ENCODE data around the gene RNF38.
"Not testable (repeated sequence)": the region's sequence is repeated elsewhere in the genome, so short reads cannot be mapped to it uniquely, and the experiment has no call there.

Gene RNF38

GRCh38 chr9:36314740-36315139 is 85.3 kb downstream of the RNF38 start:
- Histone ChIP-seq H3K4me1 (ENCODE audit: control insufficient read depth, low read length) (no peaks in the 10 kb centered on the region), H3K9me2 (replicated peaks; ENCODE audit: control insufficient read depth, low read length) (no peaks in the 10 kb centered on the region), H3K27me3 (ENCODE audit: control insufficient read depth, low read length) (peaks cover 18% of the 10 kb centered on the region), H4K20me1 (ENCODE audit: control insufficient read depth, insufficient read depth, low read depth, low read length) (no peaks in the 10 kb centered on the region), H3F3A (ENCODE audit: control insufficient read depth, insufficient read depth) (no peaks in the 10 kb centered on the region), H3K4me2 (ENCODE audit: low read length) (no peak overlapping the region), H3K9me3 (ENCODE audit: control insufficient read depth, insufficient read depth, low read length) (no peaks in the 10 kb centered on the region), H3K4me3 (ENCODE audit: low read length) (no peak overlapping the region), H3K27ac (ENCODE audit: low read depth, low read length) (no peak overlapping the region), H3K79me2 (ENCODE audit: control insufficient read depth, low read length) (no peaks in the 10 kb centered on the region), H3K36me3 (ENCODE audit: control insufficient read depth, low read length) (no peaks in the 10 kb centered on the region)
- TF ChIP-seq CTCF (IDR thresholded peaks at IDR 0.05; ENCODE audit: low read depth, low read length, poor library complexity, severe bottlenecking): no peak
- no peak for TF ChIP-seq EZH2phosphoT487 (IDR thresholded peaks at IDR 0.05; ENCODE audit: borderline replicate concordance, low read length)

DNA sequence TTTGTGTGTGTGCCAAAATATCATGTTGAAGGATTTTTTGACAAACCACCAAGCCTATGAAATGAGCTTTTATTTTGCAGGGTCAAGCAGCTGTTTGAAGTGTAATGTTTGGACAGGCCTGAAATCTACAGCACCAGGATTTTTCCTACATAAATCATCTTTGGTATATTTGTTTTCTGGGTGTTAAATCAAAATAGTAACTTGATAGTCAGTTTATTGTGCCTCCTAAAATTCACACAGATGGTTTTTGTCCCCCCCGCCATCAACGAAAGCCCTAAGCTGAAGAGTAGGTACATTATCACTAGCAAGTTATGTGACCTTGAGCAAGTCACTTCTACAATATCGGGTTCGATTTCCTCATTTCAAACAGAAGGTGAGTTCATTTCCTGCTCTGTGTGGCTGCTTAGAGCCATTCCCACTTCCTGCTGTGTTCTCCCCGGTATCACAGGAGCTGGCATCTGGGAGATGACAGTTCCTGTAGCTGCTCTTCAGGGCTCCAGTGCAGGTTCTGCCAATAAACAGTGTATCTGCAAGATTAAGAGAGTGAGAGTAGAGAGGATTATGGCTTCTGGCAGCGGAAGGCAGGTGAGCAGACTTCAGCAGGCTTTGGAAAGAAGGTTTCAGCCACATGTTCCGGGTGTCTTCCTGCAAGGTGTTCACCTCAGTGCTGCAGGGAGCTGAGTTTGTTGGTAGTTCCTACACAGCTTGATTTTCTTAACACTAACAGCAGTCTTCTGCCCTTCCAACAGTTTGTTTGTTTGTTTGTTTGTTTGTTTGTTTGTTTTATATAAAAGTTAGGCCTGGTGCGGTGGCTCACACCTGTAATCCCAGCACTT is 93.4 kb downstream of the RNF38 start:
- Histone ChIP-seq H3K9me3 (ENCODE audit: control insufficient read depth, insufficient read depth, low read length) (no peaks in the 10 kb centered on the region), H3K27ac (ENCODE audit: low read depth, low read length) (no peak overlapping the region), H3K79me2 (ENCODE audit: control insufficient read depth, low read length) (no peaks in the 10 kb centered on the region), H3K36me3 (ENCODE audit: control insufficient read depth, low read length) (no peaks in the 10 kb centered on the region), H3K9me2 (replicated peaks; ENCODE audit: control insufficient read depth, low read length) (no peaks in the 10 kb centered on the region), H3F3A (ENCODE audit: control insufficient read depth, insufficient read depth) (no peaks in the 10 kb centered on the region), H3K4me2 (ENCODE audit: low read length) (no peak overlapping the region), H3K4me3 (ENCODE audit: low read length) (no peak overlapping the region), H3K4me1 (ENCODE audit: control insufficient read depth, low read length) (no peaks in the 10 kb centered on the region), H4K20me1 (ENCODE audit: control insufficient read depth, insufficient read depth, low read depth, low read length) (no peaks in the 10 kb centered on the region), H3K27me3 (ENCODE audit: control insufficient read depth, low read length) (no peaks in the 10 kb centered on the region)
- no peak for TF ChIP-seq EZH2phosphoT487 (IDR thresholded peaks at IDR 0.05; ENCODE audit: borderline replicate concordance, low read length)
- no peak for TF ChIP-seq CTCF (IDR thresholded peaks at IDR 0.05; ENCODE audit: low read depth, low read length, poor library complexity, severe bottlenecking)

DNA sequence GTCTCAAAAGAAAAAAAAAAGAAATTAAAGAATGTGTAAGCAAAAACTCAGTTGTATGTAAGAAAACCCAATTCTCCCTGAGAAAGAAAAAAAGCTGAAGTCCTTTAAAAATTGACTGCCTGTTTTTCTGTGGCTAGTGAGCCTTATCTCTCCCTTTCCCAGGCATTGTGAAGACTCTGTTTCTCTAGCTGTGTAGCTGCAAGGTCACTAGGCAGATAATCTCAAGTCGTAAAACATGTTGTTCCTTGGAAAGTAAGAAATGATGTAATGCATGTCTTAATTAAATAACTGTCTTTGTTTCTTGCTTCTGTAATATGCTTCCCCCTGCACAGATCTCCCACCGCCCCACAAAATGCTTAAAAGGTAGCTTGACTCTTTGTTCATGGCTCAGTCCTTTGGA is 95.7 kb downstream of the RNF38 start:
- H3K9me2 ChIP-seq (replicated peaks; ENCODE audit: control insufficient read depth, low read length): not testable (repeated sequence)

GRCh38 chr9:36301227-36301626 is 98.8 kb downstream of the RNF38 start:
- no peak overlapping the region for H3K4me2 ChIP-seq (ENCODE audit: low read length)
- no peak overlapping the region for H3K27ac ChIP-seq (ENCODE audit: low read depth, low read length)
- H4K20me1 ChIP-seq (ENCODE audit: control insufficient read depth, insufficient read depth, low read depth, low read length): no peaks in the 10 kb centered on the region
- H3F3A ChIP-seq (ENCODE audit: control insufficient read depth, insufficient read depth): no peaks in the 10 kb centered on the region
- H3K9me3 ChIP-seq (ENCODE audit: control insufficient read depth, insufficient read depth, low read length): no peaks in the 10 kb centered on the region
- no peaks in the 10 kb centered on the region for H3K36me3 ChIP-seq (ENCODE audit: control insufficient read depth, low read length)
- H3K4me1 ChIP-seq (ENCODE audit: control insufficient read depth, low read length): no peaks in the 10 kb centered on the region
- H3K79me2 ChIP-seq (ENCODE audit: control insufficient read depth, low read length): no peaks in the 10 kb centered on the region
- no peaks in the 10 kb centered on the region for H3K27me3 ChIP-seq (ENCODE audit: control insufficient read depth, low read length)
- H3K9me2 ChIP-seq (replicated peaks; ENCODE audit: control insufficient read depth, low read length): no peaks in the 10 kb centered on the region
- H3K4me3 ChIP-seq (ENCODE audit: low read length): no peak overlapping the region
- TF ChIP-seq CTCF (IDR thresholded peaks at IDR 0.05; ENCODE audit: low read depth, low read length, poor library complexity, severe bottlenecking) (no peak), EZH2phosphoT487 (IDR thresholded peaks at IDR 0.05; ENCODE audit: borderline replicate concordance, low read length) (no peak)

More for the DNA sequence above, 95.7 kb downstream of the RNF38 start:
- H3K27me3 ChIP-seq (ENCODE audit: control insufficient read depth, low read length); H4K20me1 ChIP-seq (ENCODE audit: control insufficient read depth, insufficient read depth, low read depth, low read length); H3K9me3 ChIP-seq (ENCODE audit: control insufficient read depth, insufficient read depth, low read length); H3K4me3 ChIP-seq (ENCODE audit: low read length); H3K36me3 ChIP-seq (ENCODE audit: control insufficient read depth, low read length); H3K4me2 ChIP-seq (ENCODE audit: low read length); H3K27ac ChIP-seq (ENCODE audit: low read depth, low read length); H3F3A ChIP-seq (ENCODE audit: control insufficient read depth, insufficient read depth); H3K79me2 ChIP-seq (ENCODE audit: control insufficient read depth, low read length); H3K4me1 ChIP-seq (ENCODE audit: control insufficient read depth, low read length): not testable (repeated sequence)

All from DOHH2 (cell line).